SK-N-SH (cell line): Measurements from ENCODE around the gene HOXC10. TPM values are rescaled to one million over a fixed set of nuclear protein-coding genes. Genes with fewer than 3 reads are reported as not detected.

Experiments
- CTCF ChIA-PET: fragments of 300-600, 350-600 bp; formaldehyde crosslinking; extraction: SDS; loops from one replicate; lab custom pipeline; 2021; lab: Yijun Ruan, JAX
- POLR2A ChIA-PET: fragments of 350-600 bp; sonication (Branson Sonifier 250); formaldehyde crosslinking; extraction: SDS; loops from one replicate; lab custom pipeline; 2020; ENCODE audit warnings: antibody characterized with exemption, inconsistent platforms; lab: Yijun Ruan, JAX
- DNase-seq: peaks from one replicate; pipeline ENCODE4 v3.0.0; 2012
- H2AFZ ChIP-seq: fragments of 200-600 bp; sonication (generic); 2 replicates; pipeline ENCODE4 v1.8.1; 2016; ENCODE audit warnings: antibody characterized with exemption, mild to moderate bottlenecking, low read depth
- H3F3A ChIP-seq: fragments of 200-600 bp; sonication (generic); replicated peaks from 2 replicates; pipeline ENCODE3; 2016; ENCODE audit warnings: antibody characterized with exemption, mild to moderate bottlenecking; ENCODE audit not compliant: insufficient read depth
- H3K27ac ChIP-seq, 2 experiments: fragments of 200-500 bp in 1 of 2; fragments of 200-600 bp in 1 of 2; sonication (Bioruptor generic) in 1 of 2; sonication (generic), shearing (Covaris generic) in 1 of 2; 2 replicates each; pipeline versions ENCODE4 v1.5.1 to v1.6.1; 2014 to 2016; ENCODE audit warnings: low read depth in 2 of 2, inconsistent platforms in 1 of 2, low read length in 1 of 2, mild to moderate bottlenecking in 1 of 2, mixed read lengths in 1 of 2
- H3K27me3 ChIP-seq: fragments of 200-600 bp; sonication (generic), shearing (Covaris generic); 2 replicates; pipeline ENCODE4 v1.6.1; 2016; ENCODE audit warnings: mixed run types; ENCODE audit not compliant: insufficient read depth
- H3K36me3 ChIP-seq, 2 experiments: fragments of 200-500 bp in 1 of 2; fragments of 200-600 bp in 1 of 2; sonication (Bioruptor generic) in 1 of 2; sonication (generic) in 1 of 2; replicated peaks in 1 of 2; 2 replicates each; pipeline versions ENCODE3 to v1.5.1; 2014 to 2016; ENCODE audit warnings: low read length in 1 of 2, mild to moderate bottlenecking in 1 of 2; ENCODE audit not compliant: insufficient read depth in 2 of 2, control insufficient read depth in 1 of 2
- H3K4me1 ChIP-seq, 2 experiments: fragments of 200-500 bp in 1 of 2; fragments of 200-600 bp in 1 of 2; sonication (Bioruptor generic) in 1 of 2; sonication (generic), shearing (Covaris generic) in 1 of 2; 2 replicates each; pipeline versions ENCODE4 v1.5.1 to v1.6.1; 2014 to 2016; ENCODE audit warnings: low read depth in 1 of 2, low read length in 1 of 2, mixed run types in 1 of 2; ENCODE audit not compliant: insufficient read depth in 2 of 2, control insufficient read depth in 1 of 2
- H3K4me2 ChIP-seq: fragments of 200-600 bp; sonication (generic), shearing (Covaris generic); 2 replicates; pipeline ENCODE4 v1.6.1; 2017; ENCODE audit warnings: mixed run types
- H3K4me3 ChIP-seq, 2 experiments: fragments of 200-500 bp in 1 of 2; fragments of 200-600 bp in 1 of 2; sonication (Bioruptor generic) in 1 of 2; sonication (generic), shearing (Covaris generic) in 1 of 2; 2 replicates each; pipeline versions ENCODE4 v1.5.1 to v1.8.1; 2014 to 2016; ENCODE audit warnings: low read depth in 2 of 2, inconsistent platforms in 1 of 2, low read length in 1 of 2, mild to moderate bottlenecking in 1 of 2, mixed read lengths in 1 of 2, moderate library complexity in 1 of 2
- H3K79me2 ChIP-seq: fragments of 200-600 bp; sonication (generic); 2 replicates; pipeline ENCODE4 v1.8.1; 2017; ENCODE audit warnings: mild to moderate bottlenecking; ENCODE audit not compliant: insufficient read depth
- H3K9ac ChIP-seq: fragments of 200-600 bp; sonication (generic); 2 replicates; pipeline ENCODE4 v1.6.1; 2017; ENCODE audit warnings: mixed run types
- H3K9me2 ChIP-seq: fragments of 200-600 bp; sonication (generic); 2 replicates; pipeline ENCODE4 v1.6.1; 2017; ENCODE audit warnings: mixed run types
- H3K9me3 ChIP-seq: fragments of 200-600 bp; sonication (generic); 2 replicates; pipeline ENCODE4 v1.6.1; 2017; ENCODE audit warnings: mixed run types, mild to moderate bottlenecking, moderate library complexity
- H4K20me1 ChIP-seq: fragments of 200-600 bp; sonication (generic); 2 replicates; pipeline ENCODE4 v1.6.1; 2017; ENCODE audit warnings: mild to moderate bottlenecking, mixed run types; ENCODE audit not compliant: insufficient read depth
- ELF1 ChIP-seq: IDR thresholded peaks from 2 replicates; pipeline ENCODE4 v1.4.0; 2012
- EP300 ChIP-seq, 2 experiments: IDR thresholded peaks; 2 replicates each; pipeline versions ENCODE4 v1.4.0 to v1.6.1; 2012; ENCODE audit warnings: borderline replicate concordance in 1 of 2, low read depth in 1 of 2, low read length in 1 of 2
- FOXJ3 ChIP-seq: sonication (generic); formaldehyde crosslinking; IDR thresholded peaks from 2 replicates; pipeline ENCODE4 v1.5.1; 2020; ENCODE audit warnings: mild to moderate bottlenecking, missing genetic modification reagents
- JUND ChIP-seq: IDR thresholded peaks from 2 replicates; pipeline ENCODE4 v1.4.0; 2012
- NFIC ChIP-seq: IDR thresholded peaks from 2 replicates; pipeline ENCODE4 v1.4.0; 2012; ENCODE audit warnings: borderline replicate concordance
- NRF1 ChIP-seq: IDR thresholded peaks from 2 replicates; pipeline ENCODE4 v1.6.1; 2012; ENCODE audit warnings: low read depth, mild to moderate bottlenecking, low read length
- REST ChIP-seq: IDR thresholded peaks from 2 replicates; pipeline ENCODE4 v1.6.1; 2012; ENCODE audit warnings: mild to moderate bottlenecking, low read depth, low read length, moderate library complexity
- RXRA ChIP-seq: IDR thresholded peaks from 2 replicates; pipeline ENCODE4 v1.4.0; 2012; ENCODE audit warnings: low read depth, mild to moderate bottlenecking, borderline replicate concordance
- SIN3A ChIP-seq: IDR thresholded peaks from 2 replicates; pipeline ENCODE4 v1.6.1; 2012; ENCODE audit warnings: low read depth, mild to moderate bottlenecking, low read length, moderate library complexity, borderline replicate concordance
- SMC3 ChIP-seq: IDR thresholded peaks from 2 replicates; pipeline ENCODE4 v1.6.1; 2012; ENCODE audit warnings: low read depth, low read length, improper control_type of control experiment
- TCF12 ChIP-seq: IDR thresholded peaks from 2 replicates; pipeline ENCODE4 v1.4.0; 2012
- USF1 ChIP-seq: IDR thresholded peaks from 2 replicates; pipeline ENCODE4 v1.4.0; 2012; ENCODE audit warnings: low read depth, borderline replicate concordance
- USF2 ChIP-seq: fragments of 150-350 bp; IDR thresholded peaks from 2 replicates; pipeline ENCODE4 v1.6.1; 2017; ENCODE audit warnings: antibody characterized with exemption, low read length, low read depth, borderline replicate concordance
- WGBS: methylation state at CpG from one replicate; pipeline ENCODE4 v1.1.6; 2017; ENCODE audit warnings: low lambda C conversion rate; 5-methylcytosine and 5-hydroxymethylcytosine counted together
- polyA plus RNA-seq, 3 experiments: library from polyadenylated mRNA; depleted of rRNA; stranded (reverse); fragments of >200 nt; gene quantifications; 2 replicates each; pipeline ENCODE4 v1.2.3, GENCODE V29; 2012

HOXC10 gene
- polyA plus RNA-seq, 1 of the 3 experiments (the other 2 are of a cell fraction): 0.03 TPM

- no peak overlapping the region for H2AFZ ChIP-seq
- ChIA-PET CTCF (interaction anchor here (0.6 to 23.2 kb wide), 30 partner anchors 9 to 356 kb away, joined by 3 to 548 read pairs (median 9); partner anchors contain the start of genes HOXC10, HOXC4, HOXC8 and HOXC9), POLR2A (interaction anchor here (0.9 to 2.2 kb wide), 6 partner anchors 15 to 169 kb away, joined by 3 to 18 read pairs (median 6); partner anchors contain the start of genes HOXC4 and SMUG1)
- H3K27me3 ChIP-seq: no peaks in the 10 kb centered on the region
- H4K20me1 ChIP-seq: no peaks in the 10 kb centered on the region
- H3K9ac ChIP-seq: no peak overlapping the region
- no peaks in the 10 kb centered on the region for H3K9me2 ChIP-seq
- no peak for TF ChIP-seq JUND
- TF ChIP-seq RXRA: no peak
- TF ChIP-seq NFIC: no peak
- no peak for TF ChIP-seq USF2
- TF ChIP-seq NRF1: no peak
- TF ChIP-seq USF1: no peak
- no peak for TF ChIP-seq EP300 (IDR thresholded peaks at IDR 0.05; ENCODE audit: borderline replicate concordance in 1 of 2, low read depth in 1 of 2, low read length in 1 of 2)
- TF ChIP-seq TCF12: no peak
- no peak for TF ChIP-seq FOXJ3 (CRISPR knock-in tag)
- TF ChIP-seq REST: no peak
- TF ChIP-seq SMC3: no peak
- TF ChIP-seq ELF1: no peak
- no peak for TF ChIP-seq SIN3A
- peaks cover 8% of the 10 kb centered on the region for H3F3A ChIP-seq
- peak overlapping the region in 1 of 2 experiments; percentile 52; a peak in 1 of 4 replicates for H3K4me3 ChIP-seq
- H3K4me2 ChIP-seq: no peak overlapping the region
- H3K36me3 ChIP-seq: no peaks in the 10 kb centered on the region
- DNase-seq: no peak
- H3K4me1 ChIP-seq: peaks cover 0 to 40% of the 10 kb centered on the region in 2 experiments; a peak in 1 of 4 replicates
- no peak overlapping the region for H3K27ac ChIP-seq
- 49% methylated on average over 6 of the region's 6 CpGs for WGBS
- H3K79me2 ChIP-seq: no peaks in the 10 kb centered on the region
- H3K9me3 ChIP-seq: no peaks in the 10 kb centered on the region
Observed at GRCh38 chr12:54032086-54032619, 47.2 kb downstream of the HOXC10 start.
